HS-27A (cell line): ENCODE data around the gene XYLT1.

ENCODE experiments used
- DNase-seq: peaks from one replicate; pipeline ENCODE4 v3.0.0-alpha.2; 2012; ENCODE audit warnings: low read depth, missing footprints

The XYLT1 gene

GRCh38 chr16:17457513-17457912, 13.2 kb downstream of the XYLT1 start:
- no peak for DNase-seq

- DNase-seq = no peak
Observed at GRCh38 chr16:17454162-17454730, 16.5 kb downstream of the XYLT1 start.

DNA sequence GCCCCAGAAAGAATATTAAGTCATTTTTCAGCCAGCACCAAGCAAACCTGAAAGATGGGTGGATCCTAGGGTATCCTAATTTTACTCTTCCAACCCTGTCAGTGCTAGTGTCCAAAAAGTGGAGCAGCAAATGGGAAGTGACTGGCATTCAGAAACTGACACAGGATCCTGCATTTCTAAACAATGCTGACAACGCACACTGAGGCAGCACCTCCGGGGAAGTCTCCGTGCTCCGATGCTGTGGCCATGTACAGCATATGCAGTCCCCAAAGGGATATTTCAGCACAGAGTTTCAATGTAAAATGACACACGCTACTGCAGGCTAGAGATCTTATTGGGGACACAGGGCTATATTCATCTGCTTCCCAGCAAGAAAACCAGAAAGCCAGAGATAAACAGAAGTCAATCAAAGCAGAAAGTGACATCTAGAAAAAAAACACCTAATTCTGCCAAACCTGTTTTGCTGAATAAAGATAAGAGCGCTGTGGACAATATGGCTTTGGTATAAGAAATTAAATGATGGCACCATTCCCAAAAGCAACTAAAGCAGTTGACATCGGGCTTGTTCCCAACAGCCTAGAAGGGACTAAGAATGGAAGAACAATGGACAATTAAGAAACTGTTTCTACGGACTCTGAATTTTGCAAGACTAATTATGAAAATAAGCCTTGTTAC, 17.3 kb downstream of the XYLT1 start:
- DNase-seq = no peak

GRCh38 chr16:17452922-17453321, 17.8 kb downstream of the XYLT1 start:
- no peak for DNase-seq

DNA sequence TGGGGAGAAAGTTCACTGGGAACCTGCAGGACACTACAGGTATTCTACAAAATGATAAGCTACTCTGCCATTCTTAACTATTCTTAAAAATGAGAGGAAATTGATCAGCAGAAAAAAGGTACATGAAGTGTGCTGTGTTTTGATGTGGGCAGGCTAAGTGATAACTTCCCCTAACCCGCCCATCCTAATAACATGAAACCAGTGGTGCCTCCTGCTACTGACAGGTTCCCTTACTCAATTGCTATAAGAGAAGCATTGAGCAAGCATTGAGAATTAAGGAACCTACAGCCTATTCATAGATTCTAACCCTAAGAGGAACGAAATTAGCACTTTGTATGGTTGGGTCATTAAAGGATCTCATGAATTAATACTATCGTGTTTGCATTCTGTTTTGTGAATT, 18.9 kb downstream of the XYLT1 start:
- no peak for DNase-seq

GRCh38 chr16:17450291-17450690, 20.5 kb downstream of the XYLT1 start:
- DNase-seq = no peak

GRCh38 chr16:17448640-17449638, 21.8 kb downstream of the XYLT1 start:
- no peak for DNase-seq

DNA sequence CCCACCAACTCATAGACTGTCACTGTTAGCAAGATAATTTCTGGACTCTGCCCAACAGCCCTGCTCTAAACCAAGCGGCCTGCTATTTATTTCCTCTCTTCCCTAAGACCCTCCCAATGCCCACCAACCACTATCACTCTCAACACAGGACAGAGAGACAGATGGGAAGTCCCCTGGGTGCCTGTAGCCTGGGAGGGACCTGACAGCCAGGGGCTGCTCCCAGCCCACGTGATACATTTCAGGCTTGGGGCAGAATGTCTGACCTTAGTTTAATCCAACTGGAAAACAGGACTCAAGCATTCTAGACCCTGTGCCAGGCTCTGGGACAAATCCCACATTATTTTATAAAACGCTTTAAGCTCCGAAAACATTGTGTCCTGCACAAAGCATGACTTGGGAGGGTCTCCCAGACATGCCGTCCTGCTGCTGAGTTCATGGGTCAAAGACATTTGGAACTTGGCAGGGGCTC, 23.6 kb downstream of the XYLT1 start:
- DNase-seq = no peak

DNA sequence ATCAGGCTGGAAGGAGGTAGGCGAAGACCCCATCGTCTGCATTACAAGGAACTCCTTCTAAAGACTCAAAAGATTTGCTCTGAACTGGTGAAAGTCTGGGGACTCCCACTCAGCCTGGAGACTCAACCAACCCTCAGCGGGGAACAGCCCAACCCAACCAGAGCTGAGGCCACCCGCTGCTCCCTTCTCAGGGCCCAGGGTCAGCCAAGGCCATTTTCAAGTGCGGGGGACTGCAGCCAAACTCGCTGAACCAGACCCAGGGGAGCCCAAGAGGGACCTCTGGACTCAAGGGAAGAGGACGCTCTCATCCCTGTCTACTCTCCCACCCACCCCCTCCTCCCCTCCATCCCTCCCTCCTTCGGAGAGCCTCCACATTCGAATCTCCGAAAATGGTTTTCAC, 24.1 kb downstream of the XYLT1 start:
- DNase-seq = no peak

- DNase-seq = no peak
Observed at GRCh38 chr16:17445421-17445820, 25.3 kb downstream of the XYLT1 start.

DNA sequence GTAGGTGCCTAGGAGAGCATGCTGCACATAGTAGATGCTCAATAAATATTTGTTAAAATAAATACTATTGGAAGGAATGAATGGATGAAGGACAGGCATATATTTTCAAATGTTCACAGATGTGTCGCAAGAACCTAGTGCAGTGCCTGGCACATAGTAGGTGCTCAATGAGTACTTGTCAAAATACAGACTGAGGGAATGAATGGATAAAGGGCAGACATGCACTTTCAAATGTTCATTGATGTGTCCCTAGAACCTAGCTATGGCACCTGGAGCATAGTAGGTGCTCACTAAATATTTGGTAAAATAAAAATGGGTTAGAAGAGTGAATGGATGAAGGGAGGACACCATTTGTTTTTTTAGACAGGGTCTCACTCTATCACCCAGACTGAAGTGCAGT, 26.1 kb downstream of the XYLT1 start:
- no peak for DNase-seq

DNA sequence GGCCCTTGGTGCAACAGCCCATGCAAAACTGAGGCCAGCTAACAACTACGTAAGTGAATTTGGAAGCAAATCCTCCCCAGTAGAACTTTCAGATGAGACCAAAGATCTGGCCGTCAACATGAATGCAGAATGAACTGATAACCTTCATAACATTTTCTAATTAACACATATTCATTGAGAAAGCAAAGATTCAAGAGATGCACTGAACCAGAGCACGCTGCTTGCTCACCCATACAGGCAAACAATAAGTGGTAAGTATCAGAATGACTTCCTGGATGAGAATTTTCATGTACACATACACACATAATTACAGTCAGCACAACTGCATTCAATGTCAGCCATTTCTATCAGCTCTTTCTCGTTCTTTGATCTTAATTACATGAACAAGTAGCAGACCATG, 30.6 kb downstream of the XYLT1 start:
- DNase-seq = no peak

- DNase-seq = no peak
Observed at GRCh38 chr16:17439580-17439979, 31.2 kb downstream of the XYLT1 start.

DNA sequence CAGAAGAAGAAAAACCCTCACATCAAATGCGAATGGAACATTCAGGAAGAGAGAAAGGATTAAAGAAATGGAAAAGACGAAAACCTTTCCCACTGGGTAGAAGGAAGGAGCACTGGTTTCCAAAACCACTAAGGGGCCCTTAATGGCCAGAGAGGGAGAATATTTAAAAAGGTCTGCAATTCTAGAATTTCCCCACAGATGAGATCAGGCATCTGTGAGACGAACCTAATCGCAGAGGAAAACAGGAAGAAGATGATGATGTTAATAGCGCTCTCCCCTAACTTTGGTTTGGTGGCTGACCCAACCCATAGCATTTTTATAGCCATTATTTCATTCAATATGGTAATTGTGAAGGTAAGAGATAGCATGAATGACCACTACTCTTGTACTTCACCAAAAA, 32.8 kb downstream of the XYLT1 start:
- DNase-seq = no peak

DNA sequence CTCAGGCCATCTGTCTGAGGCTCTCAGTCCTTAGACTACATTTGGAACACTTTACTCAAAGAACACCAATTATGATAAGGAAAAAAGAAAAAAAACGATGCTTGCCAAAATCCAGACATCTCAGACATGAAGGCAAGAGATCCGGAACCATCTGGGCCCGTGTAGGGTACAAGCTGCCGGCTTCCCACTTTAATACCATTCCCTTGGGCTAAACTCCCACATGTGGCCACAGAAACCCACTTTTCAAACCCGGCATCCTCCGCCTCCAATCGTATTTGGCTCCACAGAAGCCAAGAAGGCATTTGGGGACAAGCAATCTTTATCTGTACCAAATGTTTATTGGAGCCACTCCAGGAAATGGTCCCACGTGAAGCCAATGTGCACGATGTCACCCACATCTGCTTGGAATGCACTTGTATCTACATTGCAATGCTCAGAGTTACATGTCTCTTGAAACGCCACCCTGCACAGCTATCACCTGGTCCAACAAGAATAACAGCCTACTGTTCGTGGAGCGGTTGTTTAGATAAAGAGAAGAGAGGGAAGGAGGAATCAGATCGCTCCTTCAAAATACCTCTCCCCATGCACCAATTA, 33.5 kb downstream of the XYLT1 start:
- no peak for DNase-seq

GRCh38 chr16:17435318-17435717, 35.4 kb downstream of the XYLT1 start:
- no peak for DNase-seq

DNA sequence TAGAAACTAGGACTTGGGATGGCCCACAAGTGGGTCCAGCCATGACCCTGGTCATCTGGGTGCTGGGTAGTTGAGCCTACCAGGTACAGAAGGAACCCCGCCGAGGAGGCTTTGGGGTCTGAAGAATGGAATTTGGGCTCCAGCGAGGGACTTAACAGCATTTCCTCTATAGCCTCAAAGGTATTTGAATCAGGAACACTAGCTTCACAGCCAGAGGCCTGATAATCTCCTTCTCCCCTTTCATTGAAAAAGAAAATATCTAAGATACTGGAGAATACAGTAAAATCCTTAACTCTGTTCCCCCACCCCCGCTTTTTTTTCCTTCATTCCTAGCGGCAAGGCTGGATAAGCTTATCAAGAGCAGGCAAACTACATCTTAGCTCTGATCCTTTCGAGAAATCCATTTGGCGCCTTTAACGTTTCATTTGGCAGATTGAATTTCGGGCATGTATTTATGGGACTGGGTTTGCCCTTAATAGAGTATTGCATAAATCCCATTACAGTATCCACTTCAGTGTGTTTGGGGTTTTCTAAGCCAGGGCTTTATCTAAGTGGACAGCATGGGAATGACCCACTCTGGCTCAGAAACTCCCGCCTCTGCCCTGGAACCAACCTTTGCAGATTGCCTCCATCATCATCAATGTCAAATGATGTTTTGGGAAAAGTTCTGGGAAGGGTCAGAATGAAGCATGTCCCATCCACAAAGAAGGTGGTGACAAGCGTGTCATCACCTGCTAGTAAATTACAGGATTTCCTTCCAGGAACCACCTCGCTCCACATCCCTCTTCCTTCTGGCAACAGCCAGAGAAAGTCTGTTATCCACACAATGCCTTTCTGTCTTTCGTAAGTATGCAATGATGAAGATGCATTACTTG, 36.9 kb downstream of the XYLT1 start:
- DNase-seq = no peak

GRCh38 chr16:17432901-17433576, 37.7 kb downstream of the XYLT1 start:
- DNase-seq = no peak

DNA sequence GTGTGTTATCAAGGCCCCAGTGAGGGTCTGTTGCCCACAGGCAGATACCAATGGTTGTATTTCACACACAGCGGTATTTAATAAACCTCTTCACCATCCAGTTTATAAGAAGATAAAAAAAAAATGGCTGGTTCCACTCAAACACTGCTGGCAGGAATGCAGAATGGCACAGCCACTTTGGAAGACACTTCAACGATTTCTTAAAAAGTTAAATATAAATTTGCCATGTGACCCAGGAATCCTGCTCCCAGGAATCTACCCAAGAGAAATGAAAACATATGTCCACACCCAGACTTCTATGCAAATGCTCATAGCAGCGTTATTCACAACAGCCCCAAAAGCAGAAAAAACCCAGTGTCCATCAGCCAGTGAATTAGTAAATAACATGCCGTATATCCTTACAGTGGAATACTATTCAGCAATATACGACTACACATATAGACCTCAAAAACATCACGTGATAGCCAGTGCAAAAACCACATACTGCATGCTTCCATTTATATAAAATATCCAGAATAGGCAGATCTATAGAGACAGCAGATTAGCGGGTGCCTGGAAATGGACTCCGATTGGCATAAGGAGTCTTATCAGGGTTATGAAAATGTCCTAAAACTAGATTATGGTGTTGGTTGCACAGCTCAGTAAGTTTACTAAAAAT, 38.7 kb downstream of the XYLT1 start:
- DNase-seq = no peak

GRCh38 chr16:17431012-17431411, 39.7 kb downstream of the XYLT1 start:
- DNase-seq = no peak
